Activated T-helper 1 cell treated with anti-CD3 and anti-CD28 coated beads, Interleukin-2, amount 50 U/mL, for 16 hours (primary cell): ENCODE results near the gene JOSD1.
A peak's percentile ranks its signal among the peaks of the same experiment; 100 is the strongest.

Source experiments
- DNase-seq, 2 donors: peaks; one replicate each; pipeline ENCODE4 v3.0.0-alpha.2; 2020; ENCODE audit warnings: low read depth in 1 of 2, low spot score in 1 of 2

The JOSD1 gene

GRCh38 chr22:38700789-38701628, at the start of gene JOSD1:
Gene JOSD1, minus strand, starts transcription at chr22:38700943. Its CDS starts 956 bp downstream, at chr22:38699987.
- peak; percentile 94 to 97 for DNase-seq

GRCh38 chr22:38750104-38750503, 49.4 kb upstream of the JOSD1 start:
- no peak for DNase-seq

- DNase-seq: no peak
Measured at GRCh38 chr22:38748487-38749136, 47.9 kb upstream of the JOSD1 start.

GRCh38 chr22:38745676-38746460, 45.1 kb upstream of the JOSD1 start:
- no peak for DNase-seq

GRCh38 chr22:38744981-38745380, 44.2 kb upstream of the JOSD1 start:
- DNase-seq: no peak

GRCh38 chr22:38742176-38742942, 41.6 kb upstream of the JOSD1 start:
- DNase-seq: no peak

GRCh38 chr22:38741576-38741975, 40.8 kb upstream of the JOSD1 start:
- no peak for DNase-seq

GRCh38 chr22:38741166-38741565, 40.4 kb upstream of the JOSD1 start:
- DNase-seq: no peak

- DNase-seq: no peak
Measured at GRCh38 chr22:38740754-38741153, 40.0 kb upstream of the JOSD1 start.

GRCh38 chr22:38740116-38740723, 39.5 kb upstream of the JOSD1 start:
- no peak for DNase-seq

- no peak for DNase-seq
Measured at GRCh38 chr22:38739300-38740055, 38.7 kb upstream of the JOSD1 start.

GRCh38 chr22:38738475-38739070, 37.8 kb upstream of the JOSD1 start:
- no peak for DNase-seq

- DNase-seq: no peak
Measured at GRCh38 chr22:38737302-38738060, 36.7 kb upstream of the JOSD1 start.

- DNase-seq: no peak
Measured at GRCh38 chr22:38736257-38736570, 35.5 kb upstream of the JOSD1 start.

- DNase-seq: no peak
Measured at GRCh38 chr22:38735465-38736256, 34.9 kb upstream of the JOSD1 start.

GRCh38 chr22:38735126-38735464, 34.4 kb upstream of the JOSD1 start:
- DNase-seq: no peak

- DNase-seq: no peak
Measured at GRCh38 chr22:38734421-38735100, 33.8 kb upstream of the JOSD1 start.
